GM12865 (cell line): ENCODE measurements around the gene SLCO4A1.
"Not testable (repeated sequence)": the region's sequence is repeated elsewhere in the genome, so short reads cannot be mapped to it uniquely, and the experiment has no call there.

ENCODE experiments used
- DNase-seq: peaks from one replicate; pipeline ENCODE4 v3.0.0; 2010; ENCODE audit warnings: low read depth
- H3K4me3 ChIP-seq: 2 replicates; pipeline ENCODE4 v1.5.1; 2011; ENCODE audit warnings: mild to moderate bottlenecking, low read depth, low read length, control low read depth
- TF ChIP-seq, protein P1 (sequence below): IDR thresholded peaks from 2 replicates; pipeline ENCODE4 v1.5.1; 2011; ENCODE audit warnings: low read length, control low read depth, low read depth, inconsistent platforms; ENCODE audit not compliant: insufficient read depth; ENCODE audit errors: missing control alignments

Gene SLCO4A1

DNA sequence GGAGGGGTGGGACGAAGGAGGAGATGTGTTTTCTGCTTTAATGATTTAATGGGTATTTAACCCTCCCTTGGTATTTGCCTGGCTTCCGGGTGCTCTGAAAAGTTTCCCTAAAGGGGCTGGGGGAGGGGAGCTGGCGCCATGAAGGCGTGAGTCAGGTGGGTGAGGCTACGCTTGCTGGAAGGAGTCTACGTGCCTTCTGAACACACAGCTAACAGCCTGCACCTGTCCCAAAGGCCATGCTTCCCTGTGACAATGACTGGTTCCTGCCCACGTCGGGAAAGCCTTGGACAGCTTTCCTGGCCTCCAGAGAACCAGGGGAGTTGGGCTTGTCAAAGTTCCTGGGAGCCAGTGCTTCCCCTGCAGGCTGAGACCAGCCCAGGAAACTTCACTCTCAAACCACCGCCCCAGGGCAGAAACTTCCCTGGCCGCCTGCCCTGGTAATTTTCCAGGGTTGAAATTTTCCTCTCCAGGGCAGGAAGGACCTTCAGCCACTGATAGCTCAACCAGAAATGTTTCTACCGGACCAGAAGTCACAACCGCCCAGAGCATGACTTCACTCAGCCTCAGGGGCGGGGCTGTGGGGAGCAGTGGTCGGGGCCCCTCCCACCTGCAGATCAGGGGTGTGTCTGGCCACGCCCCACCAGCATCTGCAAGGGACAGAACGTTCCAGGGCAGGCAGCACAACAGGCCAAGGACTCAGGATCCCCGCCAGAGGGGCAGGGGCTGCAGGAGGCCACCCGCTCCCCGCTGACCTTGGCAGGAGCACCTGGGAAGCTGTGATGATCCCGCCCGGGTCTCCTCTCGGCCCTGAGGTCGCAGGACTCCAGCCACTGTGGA, 18.6 kb upstream of the SLCO4A1 start:
- peak; percentile 94 for DNase-seq
- H3K4me3 ChIP-seq = peak overlapping the region; percentile 51
- TF ChIP-seq, protein P1, sequence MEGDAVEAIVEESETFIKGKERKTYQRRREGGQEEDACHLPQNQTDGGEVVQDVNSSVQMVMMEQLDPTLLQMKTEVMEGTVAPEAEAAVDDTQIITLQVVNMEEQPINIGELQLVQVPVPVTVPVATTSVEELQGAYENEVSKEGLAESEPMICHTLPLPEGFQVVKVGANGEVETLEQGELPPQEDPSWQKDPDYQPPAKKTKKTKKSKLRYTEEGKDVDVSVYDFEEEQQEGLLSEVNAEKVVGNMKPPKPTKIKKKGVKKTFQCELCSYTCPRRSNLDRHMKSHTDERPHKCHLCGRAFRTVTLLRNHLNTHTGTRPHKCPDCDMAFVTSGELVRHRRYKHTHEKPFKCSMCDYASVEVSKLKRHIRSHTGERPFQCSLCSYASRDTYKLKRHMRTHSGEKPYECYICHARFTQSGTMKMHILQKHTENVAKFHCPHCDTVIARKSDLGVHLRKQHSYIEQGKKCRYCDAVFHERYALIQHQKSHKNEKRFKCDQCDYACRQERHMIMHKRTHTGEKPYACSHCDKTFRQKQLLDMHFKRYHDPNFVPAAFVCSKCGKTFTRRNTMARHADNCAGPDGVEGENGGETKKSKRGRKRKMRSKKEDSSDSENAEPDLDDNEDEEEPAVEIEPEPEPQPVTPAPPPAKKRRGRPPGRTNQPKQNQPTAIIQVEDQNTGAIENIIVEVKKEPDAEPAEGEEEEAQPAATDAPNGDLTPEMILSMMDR = no peak

DNA sequence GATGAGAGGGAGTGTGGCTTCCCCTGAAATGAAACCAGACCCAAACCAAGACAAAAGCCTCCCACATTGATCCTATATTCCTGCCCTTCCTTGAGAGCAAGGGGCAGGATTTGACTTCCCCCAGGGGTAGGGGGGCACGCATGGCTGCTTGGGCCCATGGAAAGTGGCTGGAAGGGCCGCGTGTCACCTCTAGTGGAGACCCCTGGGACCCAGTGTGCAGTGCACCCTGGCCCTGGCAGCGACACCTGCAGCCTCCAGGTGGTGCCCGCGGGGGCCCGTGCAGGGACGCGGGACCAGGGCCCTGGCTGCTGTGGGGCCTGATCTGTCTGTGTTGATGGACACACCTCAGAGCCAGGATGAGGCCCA, 18.0 kb upstream of the SLCO4A1 start:
- peak overlapping the region; percentile 51 for H3K4me3 ChIP-seq
- DNase-seq = peak; percentile 52

GRCh38 chr20:62624719-62625453, 17.4 kb upstream of the SLCO4A1 start:
- TF ChIP-seq, protein P1 = no peak
- H3K4me3 ChIP-seq = no peak overlapping the region
- no peak for DNase-seq

More for the DNA sequence above, 18.0 kb upstream of the SLCO4A1 start:
- TF ChIP-seq, protein P1 = peak; percentile 51

DNA sequence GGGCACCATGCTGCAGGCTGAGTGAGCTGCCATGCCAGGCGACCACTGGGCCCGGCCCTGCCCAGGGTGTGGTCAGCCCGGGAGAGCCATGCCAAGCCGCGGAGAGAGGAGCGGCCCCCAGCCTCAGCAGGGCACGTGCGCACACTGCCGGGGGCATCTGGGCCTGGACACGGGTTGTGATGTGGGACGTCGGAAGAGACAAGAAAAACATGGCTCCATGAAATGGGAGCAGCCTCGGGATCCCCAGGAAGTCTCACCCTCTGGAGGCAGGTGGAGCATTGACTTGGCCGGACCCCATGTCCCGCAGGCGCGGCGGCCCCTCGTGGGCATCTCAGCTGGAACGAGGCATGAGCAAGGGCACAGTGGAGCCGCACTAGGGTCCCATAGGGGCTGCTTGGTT, 16.8 kb upstream of the SLCO4A1 start:
- no peak overlapping the region for H3K4me3 ChIP-seq
- no peak for DNase-seq
- TF ChIP-seq, protein P1 = no peak

GRCh38 chr20:62625921-62626547, 16.3 kb upstream of the SLCO4A1 start:
- no peak for DNase-seq
- TF ChIP-seq, protein P1 = no peak
- no peak overlapping the region for H3K4me3 ChIP-seq

DNA sequence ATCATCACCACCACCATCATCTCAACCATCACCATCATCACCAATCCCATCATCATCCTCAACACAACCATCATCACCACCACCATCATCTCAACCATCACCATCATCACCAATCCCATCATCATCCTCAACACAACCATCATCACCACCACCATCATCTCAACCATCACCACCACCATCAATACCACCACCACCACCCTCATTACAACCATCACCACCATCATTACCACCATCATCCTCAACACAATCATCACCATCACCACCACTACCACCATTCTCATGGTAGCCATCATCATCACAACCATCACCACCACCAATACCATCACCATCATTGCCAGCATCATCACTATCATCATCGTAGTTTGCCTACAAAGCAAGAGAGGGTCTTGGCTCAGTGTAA, 14.9 kb upstream of the SLCO4A1 start:
- H3K4me3 ChIP-seq, DNase-seq: not testable (repeated sequence)
